VCaP (cell line): ENCODE results near the gene USPL1.

Experiments
- H3K27ac ChIP-seq: fragments of 450-650 bp; 2 replicates; pipeline ENCODE4 v1.5.1; 2017
- CTCF ChIP-seq: fragments of 450-650 bp; conservative IDR thresholded peaks from 2 replicates; pipeline ENCODE4 v1.5.1; 2017; ENCODE audit warnings: mild to moderate bottlenecking, moderate library complexity

The USPL1 gene

GRCh38 chr13:30687601-30688000 lies 69.9 kb downstream of the USPL1 start:
- no peak for TF ChIP-seq CTCF
- H3K27ac ChIP-seq = no peak overlapping the region

GRCh38 chr13:30689752-30690151 lies 72.0 kb downstream of the USPL1 start:
- H3K27ac ChIP-seq = no peak overlapping the region

GRCh38 chr13:30690282-30691188 lies 72.8 kb downstream of the USPL1 start:
- TF ChIP-seq CTCF = no peak
- H3K27ac ChIP-seq = no peak overlapping the region

More at GRCh38 chr13:30689752-30690151, 72.0 kb downstream of the USPL1 start:
- no peak for TF ChIP-seq CTCF

GRCh38 chr13:30692113-30692512 lies 74.4 kb downstream of the USPL1 start:
- no peak overlapping the region for H3K27ac ChIP-seq
- no peak for TF ChIP-seq CTCF

GRCh38 chr13:30696278-30697176 lies 78.8 kb downstream of the USPL1 start:
- TF ChIP-seq CTCF = no peak
- H3K27ac ChIP-seq = no peak overlapping the region

- H3K27ac ChIP-seq = no peak overlapping the region
- no peak for TF ChIP-seq CTCF
These were observed 79.6 kb downstream of the USPL1 start for GRCh38 chr13:30697177-30697953.

- no peak for TF ChIP-seq CTCF
- H3K27ac ChIP-seq = no peak overlapping the region
These were observed 80.3 kb downstream of the USPL1 start for GRCh38 chr13:30697996-30698401.
